ENCODE results near the gene HMGXB3.
A peak's percentile ranks its signal among the peaks of the same experiment; 100 is the strongest.

Gene HMGXB3

GRCh38 chr5:150063638-150064037 lies 63.1 kb downstream of the HMGXB3 start:
- Mint-ChIP-seq H3K4me3 (no peak overlapping the region), H3K27ac (peak overlapping the region in 1 of 2 donors; percentile 77), H3K4me1 (peaks cover 20% of the 10 kb centered on the region), H3K27me3 (peaks cover 23% of the 10 kb centered on the region), H3K9me3 (no peaks in the 10 kb centered on the region)
- ATAC-seq (no peak), DNase-seq (no peak)

- no peak overlapping the region for H3K4me3 Mint-ChIP-seq
- ATAC-seq (no peak), DNase-seq (no peak)
- H3K4me1 Mint-ChIP-seq, result peaks cover 15% of the 10 kb centered on the region
- H3K9me3 Mint-ChIP-seq, result no peaks in the 10 kb centered on the region
- H3K27me3 Mint-ChIP-seq, result peaks cover 23% of the 10 kb centered on the region
- no peak overlapping the region for H3K27ac Mint-ChIP-seq
These were observed 64.2 kb downstream of the HMGXB3 start for GRCh38 chr5:150064681-150065220.

GRCh38 chr5:150065346-150065745 lies 64.8 kb downstream of the HMGXB3 start:
- no peaks in the 10 kb centered on the region for H3K9me3 Mint-ChIP-seq
- H3K4me3 Mint-ChIP-seq, result no peak overlapping the region
- DNase-seq (no peak), ATAC-seq (no peak)
- peaks cover 15% of the 10 kb centered on the region for H3K4me1 Mint-ChIP-seq
- peaks cover 23% of the 10 kb centered on the region for H3K27me3 Mint-ChIP-seq
- no peak overlapping the region for H3K27ac Mint-ChIP-seq

DNA sequence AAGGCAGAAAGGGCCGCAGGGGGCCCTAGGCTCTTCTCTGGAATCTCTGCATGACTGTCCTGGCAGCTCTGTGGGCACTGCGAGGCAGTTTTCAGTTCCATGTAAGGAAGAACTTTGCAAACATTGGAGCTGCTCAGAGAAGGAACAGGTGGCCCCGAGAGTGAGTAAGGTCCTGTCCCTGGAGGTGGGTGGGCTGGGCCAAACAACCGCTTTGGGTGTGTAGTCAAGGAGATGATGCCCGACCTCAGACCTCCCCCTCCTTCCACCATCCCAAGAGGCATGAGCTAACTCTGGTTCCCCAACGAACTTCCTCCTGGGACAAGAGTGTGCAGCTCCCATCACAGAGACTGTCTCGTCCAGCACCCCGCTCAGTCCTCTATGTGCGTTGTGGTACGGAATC lies 65.3 kb downstream of the HMGXB3 start:
- peak overlapping the region in 1 of 2 donors; percentile 74 for H3K27ac Mint-ChIP-seq

DNA sequence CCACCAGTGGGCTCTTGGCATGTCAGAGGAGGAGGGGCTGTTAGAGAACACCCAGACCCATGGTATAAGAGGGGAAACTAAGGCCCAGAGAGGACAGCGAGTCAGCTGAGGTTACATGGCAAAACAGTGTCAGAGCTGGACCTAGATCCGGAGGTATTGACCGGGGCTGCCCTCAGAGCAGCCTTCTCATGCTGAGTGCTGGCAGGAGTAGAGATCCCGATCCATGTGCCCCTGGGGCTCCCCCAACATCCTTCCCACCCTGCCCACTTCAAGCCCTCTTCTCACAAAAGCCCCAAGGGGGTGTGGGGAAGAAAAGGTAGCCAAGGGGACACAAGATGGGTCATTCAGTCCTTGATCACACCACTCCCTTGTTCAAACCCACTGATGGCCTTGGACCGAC lies 65.9 kb downstream of the HMGXB3 start:
- DNase-seq (no peak), ATAC-seq (no peak)
- peak overlapping the region in 1 of 2 donors; percentile 16 for H3K27ac Mint-ChIP-seq
- H3K27me3 Mint-ChIP-seq, result peaks cover 23% of the 10 kb centered on the region
- peaks cover 15% of the 10 kb centered on the region for H3K4me1 Mint-ChIP-seq
- H3K9me3 Mint-ChIP-seq, result no peaks in the 10 kb centered on the region
- H3K4me3 Mint-ChIP-seq, result no peak overlapping the region

More for the DNA sequence above, 65.3 kb downstream of the HMGXB3 start:
- H3K4me1 Mint-ChIP-seq, result peaks cover 15% of the 10 kb centered on the region
- no peak overlapping the region for H3K4me3 Mint-ChIP-seq
- H3K9me3 Mint-ChIP-seq, result no peaks in the 10 kb centered on the region
- no peak for DNase-seq
- ATAC-seq, result no peak
- peaks cover 23% of the 10 kb centered on the region for H3K27me3 Mint-ChIP-seq

GRCh38 chr5:150066901-150067396 lies 66.4 kb downstream of the HMGXB3 start:
- Mint-ChIP-seq H3K9me3 (no peaks in the 10 kb centered on the region), H3K27me3 (peaks cover 23% of the 10 kb centered on the region), H3K27ac (peak overlapping the region; percentile 16 to 78), H3K4me1 (peaks cover 15% of the 10 kb centered on the region), H3K4me3 (no peak overlapping the region)
- DNase-seq (no peak), ATAC-seq (peak; percentile 87)

DNA sequence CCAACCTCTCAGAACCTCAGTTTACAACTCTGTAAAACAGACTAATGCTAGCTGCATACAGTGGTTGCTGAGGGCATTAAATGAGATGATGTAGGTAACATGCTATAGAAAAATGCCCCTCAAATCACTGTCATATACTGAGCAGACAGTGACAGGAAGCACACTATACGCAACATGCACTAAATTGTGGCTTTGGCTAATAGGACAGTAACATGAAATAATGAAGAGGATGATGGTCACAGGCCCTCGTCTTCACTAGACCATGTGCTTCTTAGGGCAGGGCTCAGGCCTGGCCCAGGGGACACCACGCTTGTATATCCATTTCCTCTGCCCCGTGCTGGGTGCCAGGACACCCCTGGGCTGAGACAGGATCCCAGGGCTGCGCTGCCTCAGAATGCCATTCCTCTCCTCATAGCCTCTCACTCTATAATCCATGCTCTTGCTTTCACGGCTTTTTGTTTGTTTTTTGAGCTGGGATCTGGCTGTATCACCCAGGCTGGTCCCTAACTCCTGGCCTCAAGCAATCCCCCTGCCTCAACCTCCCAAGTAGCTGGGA lies 66.9 kb downstream of the HMGXB3 start:
- no peak overlapping the region for H3K4me3 Mint-ChIP-seq

GRCh38 chr5:150068071-150068470 lies 67.5 kb downstream of the HMGXB3 start:
- Mint-ChIP-seq H3K4me3 (no peak overlapping the region), H3K27me3 (peaks cover 23% of the 10 kb centered on the region), H3K9me3 (no peaks in the 10 kb centered on the region), H3K27ac (no peak overlapping the region), H3K4me1 (peaks cover 15% of the 10 kb centered on the region)
- no peak for DNase-seq
- no peak for ATAC-seq

More for the DNA sequence above, 66.9 kb downstream of the HMGXB3 start:
- Mint-ChIP-seq H3K4me1 (peaks cover 15% of the 10 kb centered on the region), H3K9me3 (no peaks in the 10 kb centered on the region), H3K27ac (no peak overlapping the region), H3K27me3 (peaks cover 23% of the 10 kb centered on the region)
- no peak for DNase-seq
- ATAC-seq, result peak; percentile 50

DNA sequence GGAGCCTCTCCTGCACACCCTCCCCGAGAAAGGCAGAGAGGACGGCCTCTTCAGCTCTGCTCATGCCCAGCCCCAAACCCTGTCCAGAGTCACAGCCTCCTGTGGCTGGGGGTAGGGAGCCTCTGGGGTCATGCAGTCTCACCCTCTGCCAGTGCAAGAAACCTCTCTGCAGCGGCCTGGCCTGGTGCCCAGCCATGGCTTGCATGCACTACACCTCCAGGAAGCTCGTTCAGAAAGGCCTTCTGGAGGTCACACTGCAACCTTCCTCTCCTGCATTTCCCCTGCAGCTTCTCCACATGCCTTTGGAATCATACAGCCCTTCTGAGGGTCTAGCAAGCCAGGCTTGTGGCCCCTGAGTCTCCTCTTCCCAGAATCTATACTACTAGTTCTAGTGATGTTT lies 67.9 kb downstream of the HMGXB3 start:
- H3K27me3 Mint-ChIP-seq, result peaks cover 19% of the 10 kb centered on the region
- ATAC-seq, result no peak

GRCh38 chr5:150068961-150069645 lies 68.6 kb downstream of the HMGXB3 start:
- DNase-seq (no peak), ATAC-seq (no peak)
- H3K27ac Mint-ChIP-seq, result no peak overlapping the region
- peaks cover 14% of the 10 kb centered on the region for H3K27me3 Mint-ChIP-seq
- no peaks in the 10 kb centered on the region for H3K9me3 Mint-ChIP-seq
- no peak overlapping the region for H3K4me3 Mint-ChIP-seq
- peaks cover 15% of the 10 kb centered on the region for H3K4me1 Mint-ChIP-seq

More for the DNA sequence above, 67.9 kb downstream of the HMGXB3 start:
- H3K9me3 Mint-ChIP-seq, result no peaks in the 10 kb centered on the region
- no peak overlapping the region for H3K4me3 Mint-ChIP-seq
- peaks cover 15% of the 10 kb centered on the region for H3K4me1 Mint-ChIP-seq
- no peak overlapping the region for H3K27ac Mint-ChIP-seq
- no peak for DNase-seq

DNA sequence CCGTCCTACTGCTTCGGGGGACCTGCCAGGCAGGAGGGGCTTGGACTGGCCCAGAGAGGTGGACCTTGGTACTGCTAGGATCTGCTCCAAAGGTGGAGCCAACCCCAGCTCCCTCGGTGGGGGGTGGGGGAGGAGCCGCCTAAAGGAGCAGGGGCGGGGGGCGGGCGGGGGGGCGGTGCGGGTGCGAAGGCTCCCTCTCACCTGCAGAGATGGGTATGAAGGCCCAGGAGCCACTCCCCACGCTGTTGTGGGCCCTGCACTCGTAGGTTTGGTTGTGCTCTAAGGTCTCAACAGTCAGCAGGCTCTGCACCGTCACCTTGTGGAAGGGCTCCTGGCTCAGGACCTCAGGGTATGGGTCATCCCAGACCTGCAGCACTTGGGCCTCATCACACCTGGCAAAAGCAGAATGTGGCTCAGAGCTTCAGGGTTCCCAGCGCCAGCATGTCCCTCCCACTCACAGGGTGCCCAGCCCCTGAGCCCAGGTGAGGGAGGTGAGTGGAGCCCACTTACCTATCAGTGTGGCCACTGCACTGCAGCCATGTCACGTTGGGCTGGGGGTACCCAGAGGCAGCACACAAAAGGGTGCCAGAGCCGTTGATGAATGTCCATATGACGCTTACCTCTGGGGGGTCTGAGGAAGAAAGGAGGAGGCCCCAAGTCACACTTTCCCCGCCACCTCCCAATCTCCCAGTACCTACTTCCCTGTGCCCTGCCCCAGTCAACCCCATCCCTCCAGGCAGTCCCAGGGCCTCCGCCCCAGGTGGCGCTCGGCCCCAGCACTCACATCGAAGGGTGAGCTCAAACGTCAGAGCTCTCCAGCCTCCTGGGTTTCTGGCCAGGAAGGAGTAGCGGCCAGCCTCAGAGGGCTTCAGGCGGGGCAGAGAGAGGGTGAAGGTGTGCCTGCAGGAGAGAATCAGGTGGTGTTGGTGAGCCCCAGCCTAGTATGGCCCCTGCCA lies 69.4 kb downstream of the HMGXB3 start:
- ATAC-seq (no peak), DNase-seq (no peak)
- Mint-ChIP-seq H3K27me3 (peaks cover 7% of the 10 kb centered on the region), H3K9me3 (no peaks in the 10 kb centered on the region), H3K4me1 (peaks cover 15% of the 10 kb centered on the region), H3K4me3 (no peak overlapping the region), H3K27ac (peak overlapping the region; percentile 15 to 31)

GRCh38 chr5:150070821-150071220 lies 70.3 kb downstream of the HMGXB3 start:
- H3K27ac Mint-ChIP-seq, result no peak overlapping the region
- no peak overlapping the region for H3K4me3 Mint-ChIP-seq
- H3K27me3 Mint-ChIP-seq, result no peaks in the 10 kb centered on the region
- H3K9me3 Mint-ChIP-seq, result no peaks in the 10 kb centered on the region
- DNase-seq, result no peak
- peaks cover 15% of the 10 kb centered on the region for H3K4me1 Mint-ChIP-seq
- no peak for ATAC-seq

GRCh38 chr5:150073086-150073625 lies 72.6 kb downstream of the HMGXB3 start:
- Mint-ChIP-seq H3K27ac (no peak overlapping the region), H3K4me3 (no peak overlapping the region), H3K4me1 (no peaks in the 10 kb centered on the region), H3K9me3 (no peaks in the 10 kb centered on the region), H3K27me3 (no peaks in the 10 kb centered on the region)
- ATAC-seq (no peak), DNase-seq (no peak)

DNA sequence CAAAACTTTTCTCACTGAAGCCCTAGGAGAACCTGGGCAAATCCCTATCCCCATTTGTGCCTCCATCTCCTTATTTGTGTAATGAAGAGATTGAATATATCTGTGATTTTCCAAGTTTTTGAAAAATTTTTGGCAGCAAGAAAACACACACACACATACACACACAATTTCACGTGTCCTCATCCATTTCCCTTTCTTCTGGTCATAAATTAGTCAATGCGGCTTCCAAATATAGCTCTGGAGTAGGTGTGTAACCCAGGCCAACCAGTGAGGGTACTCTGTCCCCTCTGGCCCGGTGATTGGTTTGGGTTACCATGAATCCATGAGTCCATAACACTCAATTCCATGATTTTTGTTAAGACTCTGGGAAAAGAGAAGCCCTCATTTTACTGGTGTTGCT lies 73.1 kb downstream of the HMGXB3 start:
- Mint-ChIP-seq H3K4me1 (no peaks in the 10 kb centered on the region), H3K9me3 (no peaks in the 10 kb centered on the region), H3K27ac (no peak overlapping the region), H3K27me3 (no peaks in the 10 kb centered on the region), H3K4me3 (no peak overlapping the region)
- DNase-seq (no peak), ATAC-seq (no peak)

DNA sequence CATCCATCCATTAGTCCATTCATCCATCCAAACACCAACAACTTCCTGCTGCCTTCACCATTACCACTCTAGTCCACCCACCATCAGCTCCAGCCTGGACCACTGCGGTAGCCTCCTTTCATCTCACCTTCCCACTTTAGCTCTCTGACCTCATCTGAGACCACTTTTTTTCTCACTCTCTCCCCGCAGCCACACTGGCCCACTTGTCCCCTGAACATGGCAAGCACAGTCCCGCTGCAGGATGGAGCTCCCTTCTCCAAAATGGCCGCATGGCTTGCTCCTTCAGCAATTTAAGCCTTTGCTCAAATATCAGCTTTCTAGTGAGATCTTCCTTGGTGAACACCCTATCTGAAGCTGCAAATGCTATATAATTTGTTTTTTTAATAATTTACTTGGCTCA lies 74.7 kb downstream of the HMGXB3 start:
- Mint-ChIP-seq H3K27me3 (no peaks in the 10 kb centered on the region), H3K4me1 (no peaks in the 10 kb centered on the region), H3K4me3 (no peak overlapping the region), H3K9me3 (no peaks in the 10 kb centered on the region), H3K27ac (no peak overlapping the region)
- no peak for DNase-seq
- no peak for ATAC-seq
